ENCODE measurements around the gene SCLT1. TPM values are rescaled to one million over a fixed set of nuclear protein-coding genes. Genes with fewer than 3 reads are reported as not detected.

The SCLT1 gene
- total RNA-seq, 4 donors from 2014 or later, result 5.2 to 26.0 (median 9.0) TPM

- WGBS, 2 donors (ENCODE audit: low coverage in 1 of 2), result 84 to 85% methylated on average over 2 of the region's 2 CpGs
- no peak for ATAC-seq
- H3K27me3 ChIP-seq, result no peaks in the 10 kb centered on the region
- no peaks in the 10 kb centered on the region for H3K9me3 ChIP-seq
- no peak overlapping the region for H3K4me3 ChIP-seq
- peaks cover 0 to 10% (median 0%) of the 10 kb centered on the region in 3 donors for H3K4me1 ChIP-seq
- H3K36me3 ChIP-seq, result peaks cover 0 to 10% of the 10 kb centered on the region in 2 donors
- H3K27ac ChIP-seq, result no peak overlapping the region
- TF ChIP-seq POLR2A (IDR thresholded peaks at IDR 0.05) (no peak), CTCF (IDR thresholded peaks at IDR 0.05) (no peak), POLR2AphosphoS5 (IDR thresholded peaks at IDR 0.05) (no peak), EP300 (IDR thresholded peaks at IDR 0.05) (no peak)
Observed at GRCh38 chr4:128940971-128941370, 152.4 kb downstream of the SCLT1 start.

- Histone ChIP-seq H3K27ac (no peak overlapping the region), H3K9me3 (no peaks in the 10 kb centered on the region), H3K4me1 (no peaks in the 10 kb centered on the region), H3K36me3 (peaks cover 0 to 12% of the 10 kb centered on the region in 2 donors), H3K27me3 (no peaks in the 10 kb centered on the region), H3K4me3 (no peak overlapping the region)
- 53 to 72% methylated on average over 2 to 3 of the region's 3 CpGs for WGBS, 2 donors (ENCODE audit: low coverage in 1 of 2)
- no peak for ATAC-seq
- TF ChIP-seq CTCF (IDR thresholded peaks at IDR 0.05) (no peak), EP300 (IDR thresholded peaks at IDR 0.05) (no peak), POLR2AphosphoS5 (IDR thresholded peaks at IDR 0.05) (no peak), POLR2A (IDR thresholded peaks at IDR 0.05) (no peak)
Observed at GRCh38 chr4:128930051-128930450, 163.3 kb downstream of the SCLT1 start.

- H3K36me3 ChIP-seq, result peaks cover 0 to 11% of the 10 kb centered on the region in 2 donors
- WGBS, 2 donors (ENCODE audit: low coverage in 1 of 2), result 95% methylated on average over 4 to 5 of the region's 5 CpGs
- no peak overlapping the region for H3K4me3 ChIP-seq
- H3K27ac ChIP-seq, result no peak overlapping the region
- H3K9me3 ChIP-seq, result no peaks in the 10 kb centered on the region
- no peaks in the 10 kb centered on the region for H3K4me1 ChIP-seq
- ATAC-seq, result no peak
- no peaks in the 10 kb centered on the region for H3K27me3 ChIP-seq
- no peak for TF ChIP-seq EP300 (IDR thresholded peaks at IDR 0.05)
- no peak for TF ChIP-seq CTCF (IDR thresholded peaks at IDR 0.05)
- no peak for TF ChIP-seq POLR2A (IDR thresholded peaks at IDR 0.05)
- TF ChIP-seq POLR2AphosphoS5 (IDR thresholded peaks at IDR 0.05), result no peak
Observed at GRCh38 chr4:128924951-128925350, 168.4 kb downstream of the SCLT1 start.

- TF ChIP-seq POLR2AphosphoS5 (IDR thresholded peaks at IDR 0.05), result no peak
- Histone ChIP-seq H3K36me3 (peaks cover 0 to 7% of the 10 kb centered on the region in 2 donors), H3K9me3 (no peaks in the 10 kb centered on the region), H3K4me1 (no peaks in the 10 kb centered on the region), H3K27me3 (no peaks in the 10 kb centered on the region), H3K4me3 (no peak overlapping the region), H3K27ac (no peak overlapping the region)
- ATAC-seq, result no peak
- 96 to 98% methylated on average over 3 of the region's 3 CpGs for WGBS, 2 donors (ENCODE audit: low coverage in 1 of 2)
Observed at GRCh38 chr4:128921954-128922353, 171.4 kb downstream of the SCLT1 start.

GRCh38 chr4:128917781-128918180 lies 175.6 kb downstream of the SCLT1 start:
- no peak for TF ChIP-seq POLR2AphosphoS5 (IDR thresholded peaks at IDR 0.05)
- no peak for TF ChIP-seq CTCF (IDR thresholded peaks at IDR 0.05)
- no peak for TF ChIP-seq POLR2A (IDR thresholded peaks at IDR 0.05)
- TF ChIP-seq EP300 (IDR thresholded peaks at IDR 0.05), result no peak
- no peak overlapping the region for H3K27ac ChIP-seq
- WGBS, 2 donors (ENCODE audit: low coverage in 1 of 2), result 56 to 80% methylated on average over 1 to 2 of the region's 2 CpGs
- no peaks in the 10 kb centered on the region for H3K4me1 ChIP-seq
- H3K9me3 ChIP-seq, result no peaks in the 10 kb centered on the region
- H3K36me3 ChIP-seq, result no peaks in the 10 kb centered on the region
- ATAC-seq, result no peak
- H3K27me3 ChIP-seq, result no peaks in the 10 kb centered on the region
- H3K4me3 ChIP-seq, result no peak overlapping the region

Measured in gastroesophageal sphincter (tissue), 4 donors.